GM18909 (cell line): Measurements from ENCODE around the gene ZDHHC4.
"Not testable (repeated sequence)": the region's sequence is repeated elsewhere in the genome, so short reads cannot be mapped to it uniquely, and the experiment has no call there.

Experiments
- ATAC-seq: cut with Tn5 transposase; IDR thresholded peaks from one replicate; pipeline ENCODE4 v1.9.1; 2021; ENCODE audit warnings: mild to moderate bottlenecking; ENCODE audit not compliant: unreplicated experiment, poor library complexity

ZDHHC4 gene

GRCh38 chr7:6558837-6559236 is 18.4 kb upstream of the ZDHHC4 start:
- ATAC-seq, result no peak

DNA sequence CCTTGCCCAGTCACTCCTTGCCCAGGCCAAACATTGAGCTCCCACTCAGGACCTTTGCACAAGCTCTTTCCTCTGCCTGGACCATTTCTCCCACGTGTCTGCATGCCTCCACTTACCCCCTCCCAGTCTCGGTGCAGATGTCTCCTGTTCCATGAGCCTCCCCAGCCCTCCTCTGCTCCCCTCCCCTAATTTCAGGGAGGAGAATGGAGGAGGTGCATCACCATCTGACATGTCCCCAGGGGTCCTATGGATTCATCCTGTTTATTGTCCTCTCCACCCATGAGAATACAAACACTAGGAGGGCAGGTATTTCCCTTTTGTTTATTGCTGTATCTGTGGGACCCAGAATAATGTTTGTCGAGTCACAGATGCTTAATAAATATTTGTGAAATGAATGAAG is 17.4 kb upstream of the ZDHHC4 start:
- ATAC-seq, result no peak

DNA sequence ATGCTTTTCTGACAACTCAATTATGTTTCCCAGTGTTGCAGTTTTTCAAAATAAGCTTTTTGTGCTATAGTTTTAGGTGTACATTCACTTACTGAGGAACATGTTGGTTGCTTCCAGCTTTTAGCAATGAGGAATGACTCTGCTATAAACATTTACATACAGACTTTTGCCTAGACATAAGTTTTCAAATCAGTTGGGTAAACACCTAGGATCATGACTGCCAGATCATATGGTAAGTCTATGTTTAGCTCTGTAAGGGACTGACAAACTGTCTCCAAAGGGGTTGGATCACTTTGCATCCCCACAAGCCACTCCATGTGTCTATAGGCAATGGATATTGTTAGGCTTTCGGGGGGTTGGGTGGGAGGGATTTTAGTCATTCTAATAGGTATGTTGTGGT is 15.1 kb upstream of the ZDHHC4 start:
- ATAC-seq, result no peak

DNA sequence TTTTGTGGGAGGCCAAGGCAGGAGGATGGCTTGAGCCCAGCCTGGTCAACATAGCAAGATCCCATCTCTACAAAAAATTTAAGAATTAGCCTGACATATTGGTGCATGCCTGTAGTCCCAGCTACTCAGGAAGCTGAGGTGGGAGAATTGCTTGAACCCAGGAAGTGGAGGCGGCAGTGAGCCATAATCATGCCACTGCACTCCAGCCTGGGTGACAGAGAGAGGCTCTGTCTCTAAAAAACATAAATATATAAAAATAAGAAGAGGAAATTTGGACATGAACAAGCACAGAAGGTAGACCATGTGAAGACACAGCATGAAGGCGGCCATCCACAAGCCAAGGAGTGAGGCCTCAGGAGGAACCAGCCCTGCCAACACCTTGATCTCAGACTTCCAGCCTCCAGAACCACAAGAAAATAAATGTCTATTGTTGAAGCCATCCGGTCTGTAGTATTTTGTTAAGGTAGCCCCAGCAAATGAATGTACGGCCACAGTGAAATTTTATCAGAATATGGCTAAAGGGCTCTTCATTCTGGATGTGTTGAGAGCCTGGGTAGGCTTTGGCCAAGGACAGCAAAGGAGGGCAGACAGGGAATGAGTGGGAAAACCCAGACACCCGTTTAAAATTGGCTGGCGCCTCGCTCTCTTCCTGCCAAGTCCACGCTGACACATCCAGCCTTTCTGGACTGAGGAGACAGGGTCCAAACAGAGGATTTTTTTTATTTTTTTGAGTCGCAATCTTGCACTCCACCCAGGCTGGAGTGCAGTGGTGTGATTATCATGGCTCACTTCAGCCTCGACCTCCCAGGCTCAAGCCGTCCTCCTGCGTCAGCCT is 13.1 kb upstream of the ZDHHC4 start:
- no peak for ATAC-seq

- no peak for ATAC-seq
Measured at GRCh38 chr7:6565655-6566054, 11.6 kb upstream of the ZDHHC4 start.

- ATAC-seq, result no peak
Measured at GRCh38 chr7:6567886-6568285, 9.4 kb upstream of the ZDHHC4 start.

GRCh38 chr7:6571160-6571779 is 6.0 kb upstream of the ZDHHC4 start:
- no peak for ATAC-seq

DNA sequence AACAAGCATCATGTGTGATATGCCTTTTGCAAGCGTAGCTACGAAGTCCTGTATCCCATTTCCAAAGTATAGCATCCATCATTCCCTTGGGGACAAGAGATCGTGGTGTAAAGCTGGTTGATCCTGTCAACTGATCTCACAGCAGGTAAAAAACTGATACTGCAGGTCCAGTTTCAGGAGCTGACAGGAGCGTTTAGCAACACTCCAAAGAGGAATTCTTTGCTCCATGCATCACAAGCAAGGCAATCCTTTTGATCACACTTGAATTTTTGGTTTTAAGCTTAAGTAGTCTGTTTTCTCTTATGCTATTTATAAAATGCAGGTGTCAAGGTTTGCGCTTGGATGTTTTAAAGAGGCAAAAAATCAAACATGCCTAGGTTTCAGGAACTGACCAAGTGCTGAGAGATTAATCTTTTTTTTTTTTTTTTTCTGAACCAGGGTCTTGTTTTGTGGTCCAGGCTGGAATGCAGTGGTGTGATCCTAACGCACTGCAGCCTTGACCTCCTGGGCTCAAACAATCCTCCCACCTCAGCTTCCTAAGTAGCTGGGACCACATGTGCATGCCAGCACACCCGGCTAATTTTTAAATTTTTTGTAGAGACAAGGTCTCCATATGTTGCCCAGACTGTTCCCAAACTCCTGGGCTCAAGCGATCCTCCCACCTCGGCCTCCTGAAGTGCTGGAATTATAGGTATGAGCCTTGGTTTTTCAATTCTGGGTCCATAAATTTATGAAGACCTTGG is 1.8 kb upstream of the ZDHHC4 start:
- no peak for ATAC-seq

GRCh38 chr7:6576024-6576866 is 1.0 kb upstream of the ZDHHC4 start:
- no peak for ATAC-seq

DNA sequence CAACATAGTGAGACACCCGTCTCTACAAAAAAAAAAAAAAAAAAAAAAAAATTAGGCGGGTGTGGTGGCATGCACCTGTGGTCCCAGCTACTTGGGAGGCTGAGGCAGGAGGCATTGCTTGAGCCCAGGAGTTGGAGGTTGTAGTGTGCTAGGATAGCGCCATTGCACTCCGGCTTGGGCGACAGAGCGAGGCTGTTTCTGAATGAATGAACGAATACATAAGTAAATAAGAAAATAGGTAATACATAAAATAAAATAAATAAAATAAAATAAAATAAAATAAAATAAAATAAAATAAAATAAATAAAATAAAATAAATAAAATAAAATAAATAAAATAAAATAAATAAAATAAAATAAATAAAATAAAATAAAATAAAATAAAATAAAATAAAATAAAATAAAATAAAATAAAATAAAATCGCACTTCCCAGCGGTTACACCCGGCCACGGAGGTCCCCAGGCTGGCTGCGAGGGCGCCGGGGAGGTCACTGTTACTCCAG is 336 bp upstream of the ZDHHC4 start:
- not testable (repeated sequence) for ATAC-seq

DNA sequence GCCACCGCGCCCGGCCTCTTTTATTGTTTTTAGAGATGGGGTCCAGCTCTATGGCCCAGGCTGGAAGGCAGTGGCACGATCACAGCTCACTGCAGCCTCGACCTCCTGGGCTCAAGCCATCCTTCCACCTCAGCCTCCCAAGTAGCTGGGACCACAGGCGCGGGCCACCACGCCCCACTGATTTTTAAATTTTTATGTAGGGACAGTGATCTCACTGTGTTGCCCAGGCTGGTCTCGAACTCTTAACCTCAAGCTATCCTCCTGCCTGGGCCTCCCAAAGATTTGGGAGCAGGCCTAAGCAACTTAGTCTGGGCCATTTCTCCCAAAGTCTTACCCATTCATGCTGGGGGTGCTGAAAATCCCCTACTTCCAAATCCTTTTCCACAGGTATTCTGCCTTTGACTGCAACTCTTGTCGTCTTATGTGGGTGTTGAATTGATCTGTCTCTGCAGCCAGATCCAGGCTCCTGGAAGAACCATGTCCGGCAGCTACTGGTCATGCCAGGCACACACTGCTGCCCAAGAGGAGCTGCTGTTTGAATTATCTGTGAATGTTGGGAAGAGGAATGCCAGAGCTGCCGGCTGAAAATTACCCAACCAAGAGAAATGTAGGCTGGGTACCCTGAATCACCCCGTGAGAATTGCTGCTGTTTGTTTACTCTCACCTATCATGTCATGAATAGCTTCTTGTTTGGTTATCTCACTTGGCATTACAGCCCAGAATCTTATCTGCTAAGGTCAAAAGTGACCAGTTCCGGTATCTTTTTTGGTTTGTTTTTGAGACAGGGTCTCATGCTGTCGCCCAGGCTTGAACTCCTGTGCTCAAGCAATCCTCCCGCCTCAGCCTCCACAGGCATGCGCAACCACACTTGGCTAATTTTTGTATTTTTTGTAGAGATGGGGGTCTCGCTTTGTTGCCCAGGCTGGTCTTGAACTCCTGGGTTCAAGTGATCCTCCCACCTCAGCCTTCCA is 1.1 kb downstream of the ZDHHC4 start:
- no peak for ATAC-seq

DNA sequence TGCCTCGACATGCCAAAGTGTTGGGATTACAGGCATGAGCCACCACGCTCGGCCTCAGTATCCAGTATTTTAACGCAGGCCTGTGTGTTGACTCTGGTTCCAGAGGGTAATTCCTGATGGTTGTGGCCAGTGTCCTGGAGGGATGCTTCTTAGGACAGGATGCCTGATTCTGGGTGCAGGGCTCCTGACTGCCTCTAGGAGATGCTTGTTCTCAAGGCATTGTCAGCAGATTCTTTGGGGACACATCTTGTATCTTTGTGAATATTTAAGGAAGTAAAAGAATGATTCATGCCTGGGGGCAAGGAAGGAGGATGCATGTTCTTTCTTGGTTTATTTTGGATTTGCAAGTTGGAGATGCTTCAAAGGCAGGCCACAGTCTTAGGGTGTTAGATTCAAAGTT is 2.2 kb downstream of the ZDHHC4 start:
- no peak for ATAC-seq

DNA sequence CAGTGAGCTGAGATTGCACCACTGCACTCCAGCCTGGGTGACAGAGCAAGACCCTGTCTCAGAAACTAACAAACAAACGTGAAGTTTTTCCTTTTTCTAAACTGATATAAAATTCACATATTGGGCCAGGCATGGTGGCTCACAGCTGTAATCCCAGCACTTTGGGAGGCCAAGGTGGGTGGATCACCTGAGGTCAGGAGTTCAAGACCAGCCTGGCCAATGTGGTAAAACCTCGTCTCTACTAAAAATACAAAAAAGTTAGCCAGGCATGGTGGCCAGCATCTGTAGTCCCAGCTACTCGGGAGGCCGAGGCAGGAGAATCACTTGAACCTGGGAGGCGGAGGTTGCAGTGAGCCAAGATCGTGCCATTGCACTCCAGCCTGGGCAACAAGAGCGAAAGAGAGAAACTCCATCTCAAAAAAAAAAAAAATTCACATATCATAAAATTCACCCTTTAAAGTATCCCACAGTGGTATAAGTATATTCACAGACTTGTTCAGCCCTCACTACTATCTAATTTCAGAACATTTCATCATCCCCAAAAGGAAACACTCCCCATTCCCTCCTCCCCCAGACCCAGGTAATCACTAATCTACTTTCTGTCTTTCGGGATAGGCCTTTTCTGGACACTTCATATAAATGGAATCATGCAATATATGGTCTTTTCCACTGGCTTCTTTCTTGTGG is 8.6 kb downstream of the ZDHHC4 start:
- ATAC-seq, result not testable (repeated sequence)

- no peak for ATAC-seq
Measured at GRCh38 chr7:6588566-6588965, 11.3 kb downstream of the ZDHHC4 start.

GRCh38 chr7:6589151-6589828 is 12.0 kb downstream of the ZDHHC4 start:
- no peak for ATAC-seq

- peak; percentile 87 for ATAC-seq
Measured at GRCh38 chr7:6589829-6590644, 12.8 kb downstream of the ZDHHC4 start, which contains the start of gene INTS15. Gene INTS15 (plus strand): TSS chr7:6590021. CDS start chr7:6590284, 263 bp downstream.

DNA sequence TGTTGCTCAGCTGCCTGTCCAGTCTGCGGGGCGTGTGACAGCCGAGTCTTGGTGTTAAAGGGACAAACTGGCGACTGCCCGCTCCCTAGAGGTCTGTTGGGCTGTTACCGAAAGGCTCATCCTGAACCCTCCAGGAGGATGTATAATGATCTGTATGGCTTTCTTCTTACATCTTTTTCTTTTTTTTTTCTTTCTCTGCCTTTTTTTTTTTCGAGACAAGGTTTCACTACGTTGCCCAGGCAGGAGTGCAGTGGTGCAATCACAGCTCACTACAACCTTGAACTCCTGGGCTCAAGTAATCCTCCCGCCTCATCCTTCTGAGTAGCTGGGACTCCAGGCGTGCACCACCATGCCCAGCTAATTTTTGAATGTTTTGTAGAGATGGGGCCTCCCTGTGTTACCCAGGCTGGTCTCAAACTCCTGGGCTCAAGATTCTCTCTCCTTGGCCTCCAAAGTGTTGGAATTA is 13.4 kb downstream of the ZDHHC4 start:
- ATAC-seq, result peak; percentile 29
